ENCODE measurements around the gene MASP2. TPM values are rescaled to one million over a fixed set of nuclear protein-coding genes. Genes with fewer than 3 reads are reported as not detected.

The MASP2 gene
- total and polyA plus RNA-seq, 11 donors: not detected

DNA sequence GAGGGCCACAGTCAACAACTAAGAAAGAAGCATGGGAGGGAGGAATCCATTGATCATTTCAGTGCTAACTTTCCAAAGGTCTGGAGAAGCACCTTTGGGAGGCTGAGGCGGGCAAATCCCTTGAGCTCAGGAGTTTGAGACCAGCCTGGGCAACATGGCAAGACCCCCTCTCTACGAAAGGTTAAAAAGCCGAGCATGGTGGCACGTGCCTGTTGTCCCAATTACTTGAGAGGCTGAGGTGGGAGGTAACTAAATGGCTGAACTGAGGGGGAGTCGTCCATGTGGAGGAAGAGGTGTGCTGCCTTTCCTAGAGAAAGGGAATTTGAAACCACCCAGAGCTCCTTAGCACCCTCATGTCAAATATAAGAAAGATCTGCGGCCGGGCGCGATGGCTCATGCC lies 16.2 kb downstream of the MASP2 start:
- WGBS, 4 donors: 89 to 91% (median 90%) methylated on average over 9 of the region's 9 CpGs
- H3K4me1 ChIP-seq: no peaks in the 10 kb centered on the region
- no peak for ATAC-seq
- no peak overlapping the region for H3K4me3 ChIP-seq
- H3K27ac ChIP-seq: no peak overlapping the region
- H3K36me3 ChIP-seq: peaks cover 0 to 44% (median 30%) of the 10 kb centered on the region in 9 donors
- no peak for TF ChIP-seq POLR2A (IDR thresholded peaks at IDR 0.05)
- TF ChIP-seq, protein P1, sequence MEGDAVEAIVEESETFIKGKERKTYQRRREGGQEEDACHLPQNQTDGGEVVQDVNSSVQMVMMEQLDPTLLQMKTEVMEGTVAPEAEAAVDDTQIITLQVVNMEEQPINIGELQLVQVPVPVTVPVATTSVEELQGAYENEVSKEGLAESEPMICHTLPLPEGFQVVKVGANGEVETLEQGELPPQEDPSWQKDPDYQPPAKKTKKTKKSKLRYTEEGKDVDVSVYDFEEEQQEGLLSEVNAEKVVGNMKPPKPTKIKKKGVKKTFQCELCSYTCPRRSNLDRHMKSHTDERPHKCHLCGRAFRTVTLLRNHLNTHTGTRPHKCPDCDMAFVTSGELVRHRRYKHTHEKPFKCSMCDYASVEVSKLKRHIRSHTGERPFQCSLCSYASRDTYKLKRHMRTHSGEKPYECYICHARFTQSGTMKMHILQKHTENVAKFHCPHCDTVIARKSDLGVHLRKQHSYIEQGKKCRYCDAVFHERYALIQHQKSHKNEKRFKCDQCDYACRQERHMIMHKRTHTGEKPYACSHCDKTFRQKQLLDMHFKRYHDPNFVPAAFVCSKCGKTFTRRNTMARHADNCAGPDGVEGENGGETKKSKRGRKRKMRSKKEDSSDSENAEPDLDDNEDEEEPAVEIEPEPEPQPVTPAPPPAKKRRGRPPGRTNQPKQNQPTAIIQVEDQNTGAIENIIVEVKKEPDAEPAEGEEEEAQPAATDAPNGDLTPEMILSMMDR (IDR thresholded peaks at IDR 0.05): no peak
- intact Hi-C loops (cut with DNase I): loop anchor here in 2 of 10 donors (10.0 kb wide), 2 partner anchors 204 to 214 kb away; no protein-coding TSS in a partner anchor
- no peaks in the 10 kb centered on the region for H3K9me3 ChIP-seq
- no peaks in the 10 kb centered on the region for H3K27me3 ChIP-seq
- DNase-seq: no peak

DNA sequence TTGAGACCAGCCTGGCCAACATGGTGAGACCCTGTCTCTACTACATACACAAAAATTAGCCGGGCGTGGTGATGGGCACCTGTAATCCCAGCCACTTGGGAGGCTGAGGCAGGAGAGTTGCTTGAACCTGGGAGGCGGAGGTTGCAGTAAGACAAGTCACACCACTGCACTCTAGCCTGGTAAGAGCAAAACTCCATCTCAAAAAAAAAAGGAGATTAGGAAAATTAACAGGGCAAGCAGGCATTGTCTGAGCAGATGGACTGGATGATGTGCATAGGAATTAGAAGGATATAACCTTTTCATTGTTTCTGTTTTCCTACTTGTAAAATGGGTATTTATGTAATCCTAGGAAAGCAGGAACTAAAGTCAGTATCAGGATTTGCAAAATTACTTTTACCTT lies 19.0 kb downstream of the MASP2 start:
- Histone ChIP-seq H3K4me3 (no peak overlapping the region), H3K4me1 (no peaks in the 10 kb centered on the region), H3K27me3 (no peaks in the 10 kb centered on the region), H3K9me3 (no peaks in the 10 kb centered on the region), H3K27ac (no peak overlapping the region), H3K36me3 (peaks cover 3 to 73% (median 59%) of the 10 kb centered on the region in 9 donors)
- ATAC-seq (no peak), DNase-seq (no peak)
- WGBS, 4 donors: 84 to 96% (median 94%) methylated on average over 3 of the region's 3 CpGs
- TF ChIP-seq POLR2A (IDR thresholded peaks at IDR 0.05): no peak
- TF ChIP-seq, protein P1 (IDR thresholded peaks at IDR 0.05): no peak
- intact Hi-C loops (cut with DNase I): no loop called here

DNA sequence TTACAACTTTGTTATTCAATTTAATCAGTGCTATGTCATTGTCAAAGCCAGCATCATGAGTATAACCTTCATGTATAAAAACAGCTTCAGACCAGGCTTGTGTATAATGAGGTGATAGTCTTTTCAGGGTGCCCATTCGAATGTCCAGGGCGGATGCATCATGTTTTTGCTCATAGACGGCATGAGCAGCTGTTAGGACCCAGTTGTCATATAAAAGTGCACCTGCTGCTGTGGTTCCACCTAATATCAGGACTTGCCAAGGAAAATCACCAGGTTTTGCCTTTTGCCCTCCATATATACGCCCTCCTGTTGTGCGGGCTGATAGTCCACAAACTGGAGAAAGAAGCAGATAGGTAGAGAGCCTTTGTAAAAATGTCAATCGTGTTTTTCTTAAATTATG lies 19.7 kb downstream of the MASP2 start:
- intact Hi-C loops (cut with DNase I): no loop called here

DNA sequence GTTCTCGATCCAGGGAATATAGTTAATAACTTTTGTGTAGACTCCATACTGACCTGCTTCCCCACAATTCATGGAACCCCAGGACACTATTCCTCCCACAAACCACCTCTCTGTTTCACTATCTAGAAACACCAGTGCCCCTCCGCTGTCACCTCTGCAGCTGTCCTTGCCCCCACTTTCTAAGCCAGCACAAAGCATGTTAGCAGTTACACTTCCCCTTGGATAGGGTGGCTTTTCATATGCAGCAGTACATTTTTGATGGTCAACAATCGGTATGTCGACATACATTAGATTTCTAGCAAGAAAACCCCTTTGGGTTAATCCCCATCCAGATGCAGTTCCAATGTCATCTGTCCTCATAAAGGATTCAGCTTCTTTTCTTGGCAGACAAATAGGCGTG lies 20.1 kb downstream of the MASP2 start:
- intact Hi-C loops (cut with DNase I): no loop called here
- peaks cover 5 to 84% (median 70%) of the 10 kb centered on the region in 9 donors for H3K36me3 ChIP-seq
- H3K4me3 ChIP-seq: no peak overlapping the region
- 89 to 94% (median 93%) methylated on average over 5 of the region's 5 CpGs for WGBS, 4 donors
- no peaks in the 10 kb centered on the region for H3K4me1 ChIP-seq
- H3K27me3 ChIP-seq: no peaks in the 10 kb centered on the region
- no peaks in the 10 kb centered on the region for H3K9me3 ChIP-seq
- no peak for DNase-seq
- no peak for ATAC-seq
- no peak for TF ChIP-seq POLR2A (IDR thresholded peaks at IDR 0.05)
- H3K27ac ChIP-seq: no peak overlapping the region

More for the DNA sequence above, 19.7 kb downstream of the MASP2 start:
- Histone ChIP-seq H3K4me1 (no peaks in the 10 kb centered on the region), H3K36me3 (peaks cover 5 to 80% (median 66%) of the 10 kb centered on the region in 9 donors), H3K9me3 (no peaks in the 10 kb centered on the region), H3K27ac (no peak overlapping the region), H3K4me3 (no peak overlapping the region), H3K27me3 (no peaks in the 10 kb centered on the region)
- no peak for TF ChIP-seq POLR2A (IDR thresholded peaks at IDR 0.05)
- TF ChIP-seq, protein P1 (IDR thresholded peaks at IDR 0.05): no peak
- WGBS, 4 donors: 74 to 77% (median 76%) methylated on average over 6 of the region's 6 CpGs
- ATAC-seq: no peak
- no peak for DNase-seq

DNA sequence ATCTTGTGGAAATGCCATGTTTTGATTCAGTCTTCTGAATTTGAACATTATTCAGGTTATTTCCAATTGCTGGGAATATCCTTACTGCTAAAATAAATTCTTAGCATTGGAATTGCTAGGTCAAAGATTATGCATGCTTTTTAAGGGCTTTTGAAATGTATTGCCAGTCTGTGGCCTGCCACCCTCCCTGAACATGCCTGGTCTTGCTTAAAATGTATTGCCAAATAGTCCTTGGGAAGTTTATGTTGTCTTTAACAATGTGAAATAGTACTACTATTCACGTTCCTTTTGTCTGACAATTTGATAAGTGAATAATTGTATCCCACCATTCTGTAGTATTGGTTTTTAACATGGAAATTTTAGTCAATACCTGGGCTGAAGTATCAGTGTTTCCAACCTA lies 21.0 kb downstream of the MASP2 start:
- TF ChIP-seq, protein P1 (IDR thresholded peaks at IDR 0.05): no peak
- no peak for TF ChIP-seq POLR2A (IDR thresholded peaks at IDR 0.05)
- DNase-seq (no peak), ATAC-seq (no peak)
- H3K9me3 ChIP-seq: no peaks in the 10 kb centered on the region
- H3K4me3 ChIP-seq: no peak overlapping the region
- H3K36me3 ChIP-seq: peaks cover 5 to 92% (median 78%) of the 10 kb centered on the region in 9 donors
- WGBS, 4 donors: 77 to 88% (median 84%) methylated on average over 1 of the region's 1 CpG
- no peaks in the 10 kb centered on the region for H3K4me1 ChIP-seq
- H3K27ac ChIP-seq: no peak overlapping the region
- intact Hi-C loops (cut with DNase I): no loop called here
- no peaks in the 10 kb centered on the region for H3K27me3 ChIP-seq
